ENCODE measurements around the gene HES3.

Gene HES3

GRCh38 chr1:6202256-6202655 is 41.7 kb upstream of the HES3 start:
- DNase-seq (ENCODE audit: extremely low read depth, insufficient read length): no peak
- H3K36me3 ChIP-seq (ENCODE audit: control insufficient read depth, insufficient read depth, low read length): no peaks in the 10 kb centered on the region
- H3K27me3 ChIP-seq (replicated peaks; ENCODE audit: control insufficient read depth, insufficient read depth, low read length): no peaks in the 10 kb centered on the region
- TF ChIP-seq, protein P1, sequence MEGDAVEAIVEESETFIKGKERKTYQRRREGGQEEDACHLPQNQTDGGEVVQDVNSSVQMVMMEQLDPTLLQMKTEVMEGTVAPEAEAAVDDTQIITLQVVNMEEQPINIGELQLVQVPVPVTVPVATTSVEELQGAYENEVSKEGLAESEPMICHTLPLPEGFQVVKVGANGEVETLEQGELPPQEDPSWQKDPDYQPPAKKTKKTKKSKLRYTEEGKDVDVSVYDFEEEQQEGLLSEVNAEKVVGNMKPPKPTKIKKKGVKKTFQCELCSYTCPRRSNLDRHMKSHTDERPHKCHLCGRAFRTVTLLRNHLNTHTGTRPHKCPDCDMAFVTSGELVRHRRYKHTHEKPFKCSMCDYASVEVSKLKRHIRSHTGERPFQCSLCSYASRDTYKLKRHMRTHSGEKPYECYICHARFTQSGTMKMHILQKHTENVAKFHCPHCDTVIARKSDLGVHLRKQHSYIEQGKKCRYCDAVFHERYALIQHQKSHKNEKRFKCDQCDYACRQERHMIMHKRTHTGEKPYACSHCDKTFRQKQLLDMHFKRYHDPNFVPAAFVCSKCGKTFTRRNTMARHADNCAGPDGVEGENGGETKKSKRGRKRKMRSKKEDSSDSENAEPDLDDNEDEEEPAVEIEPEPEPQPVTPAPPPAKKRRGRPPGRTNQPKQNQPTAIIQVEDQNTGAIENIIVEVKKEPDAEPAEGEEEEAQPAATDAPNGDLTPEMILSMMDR (IDR thresholded peaks at IDR 0.05; ENCODE audit: insufficient read depth, low read length, poor library complexity, severe bottlenecking): no peak
- H3K4me3 ChIP-seq (replicated peaks; ENCODE audit: low read depth, low read length): no peak overlapping the region

DNA sequence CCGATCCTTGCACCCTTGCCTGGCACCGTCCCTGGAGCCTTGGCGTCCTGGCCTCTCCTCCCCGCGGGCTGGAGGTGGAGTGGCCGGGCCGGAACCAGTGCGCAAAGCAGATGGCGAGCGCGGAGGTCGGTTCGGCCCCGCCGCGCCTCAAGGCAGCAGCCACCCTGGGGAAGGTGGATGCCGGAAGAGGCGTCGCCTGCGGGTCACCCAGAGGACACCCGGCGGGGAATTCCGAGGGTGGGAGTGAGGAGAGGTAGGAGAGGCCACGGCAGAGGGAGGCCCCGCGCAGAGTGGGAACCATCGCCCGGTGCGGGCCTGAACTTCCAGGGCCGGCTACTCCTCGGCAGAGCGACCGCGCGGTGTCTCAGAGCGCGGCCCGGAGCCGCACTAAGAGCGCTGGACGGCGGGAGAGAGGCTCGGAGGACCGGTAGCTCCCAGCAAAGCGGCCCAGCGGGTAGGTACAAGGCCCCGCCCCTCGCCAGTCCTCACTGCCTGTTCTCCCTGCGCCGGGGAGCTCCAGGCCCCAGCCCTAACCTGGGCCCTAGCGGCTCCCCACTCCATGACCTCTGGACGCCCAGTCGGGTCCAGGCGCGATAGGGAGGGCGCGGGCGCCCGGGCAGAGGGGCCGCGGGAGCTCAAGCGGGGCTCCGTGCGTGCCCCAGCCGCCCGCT is 38.0 kb upstream of the HES3 start, which contains the start of gene RNF207:
Gene RNF207 (plus strand): TSS at position 271 of the 671 bp plus-strand sequence. CDS start 417 bp downstream, outside the sequence.
- peak within 1 kb of the TSS; percentile 87 for H3K4me3 ChIP-seq (replicated peaks; ENCODE audit: low read depth, low read length)
- peak; percentile 85 for DNase-seq (ENCODE audit: extremely low read depth, insufficient read length)
- H3K36me3 ChIP-seq (ENCODE audit: control insufficient read depth, insufficient read depth, low read length): peaks cover 5% of the 10 kb centered on the region
- no peaks in the 10 kb centered on the region for H3K27me3 ChIP-seq (replicated peaks; ENCODE audit: control insufficient read depth, insufficient read depth, low read length)
- TF ChIP-seq, protein P1 (IDR thresholded peaks at IDR 0.05; ENCODE audit: insufficient read depth, low read length, poor library complexity, severe bottlenecking): no peak

- H3K27me3 ChIP-seq (replicated peaks; ENCODE audit: control insufficient read depth, insufficient read depth, low read length): no peaks in the 10 kb centered on the region
- H3K36me3 ChIP-seq (ENCODE audit: control insufficient read depth, insufficient read depth, low read length): peaks cover 5% of the 10 kb centered on the region
- DNase-seq (ENCODE audit: extremely low read depth, insufficient read length): no peak
- peak overlapping the region; percentile 87 for H3K4me3 ChIP-seq (replicated peaks; ENCODE audit: low read depth, low read length)
- TF ChIP-seq, protein P1 (IDR thresholded peaks at IDR 0.05; ENCODE audit: insufficient read depth, low read length, poor library complexity, severe bottlenecking): no peak
These were observed 37.5 kb upstream of the HES3 start for GRCh38 chr1:6206520-6206855.

DNA sequence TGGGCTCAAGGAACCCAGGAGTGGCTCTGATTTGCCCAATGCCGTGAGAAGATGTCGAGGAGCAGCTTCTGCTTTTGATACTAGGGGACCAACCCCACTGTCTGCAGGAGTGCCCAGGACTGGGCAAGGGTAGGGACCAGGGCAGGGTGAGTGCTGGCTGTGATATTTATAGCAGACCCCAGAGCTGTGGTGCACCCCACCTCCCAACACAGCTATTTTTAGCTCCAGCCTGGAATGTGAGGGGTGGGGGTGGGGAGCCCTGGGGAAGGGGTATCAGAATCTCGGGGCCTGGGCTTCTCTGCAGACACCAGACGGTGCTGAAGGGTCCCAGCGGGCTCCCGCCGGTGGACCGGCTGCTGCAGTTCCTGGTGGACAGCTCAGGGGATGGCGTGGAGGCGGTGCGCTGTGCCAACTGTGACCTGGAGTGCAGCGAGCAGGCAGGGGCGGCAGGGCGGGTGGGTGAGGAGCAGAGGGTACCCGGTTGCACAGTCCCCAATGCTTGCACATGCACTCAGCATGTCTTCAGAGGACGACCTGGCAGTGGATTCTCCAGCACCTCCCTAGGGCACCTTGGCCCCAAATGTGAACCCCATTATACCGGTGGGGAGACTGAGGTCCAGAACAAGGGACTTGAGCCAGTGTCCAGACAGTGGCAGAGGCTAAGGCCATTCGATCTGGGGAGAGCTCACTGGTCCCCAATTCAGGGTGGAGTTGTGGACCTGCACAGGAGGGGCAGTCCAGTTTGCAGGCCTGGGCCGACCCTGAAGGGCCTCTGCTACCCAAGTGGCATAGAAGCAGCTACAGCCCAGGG is 36.7 kb upstream of the HES3 start:
- DNase-seq (ENCODE audit: extremely low read depth, insufficient read length): no peak
- peak overlapping the region; percentile 87 for H3K4me3 ChIP-seq (replicated peaks; ENCODE audit: low read depth, low read length)
- no peaks in the 10 kb centered on the region for H3K27me3 ChIP-seq (replicated peaks; ENCODE audit: control insufficient read depth, insufficient read depth, low read length)
- TF ChIP-seq, protein P1 (IDR thresholded peaks at IDR 0.05; ENCODE audit: insufficient read depth, low read length, poor library complexity, severe bottlenecking): no peak
- peaks cover 5% of the 10 kb centered on the region for H3K36me3 ChIP-seq (ENCODE audit: control insufficient read depth, insufficient read depth, low read length)

DNA sequence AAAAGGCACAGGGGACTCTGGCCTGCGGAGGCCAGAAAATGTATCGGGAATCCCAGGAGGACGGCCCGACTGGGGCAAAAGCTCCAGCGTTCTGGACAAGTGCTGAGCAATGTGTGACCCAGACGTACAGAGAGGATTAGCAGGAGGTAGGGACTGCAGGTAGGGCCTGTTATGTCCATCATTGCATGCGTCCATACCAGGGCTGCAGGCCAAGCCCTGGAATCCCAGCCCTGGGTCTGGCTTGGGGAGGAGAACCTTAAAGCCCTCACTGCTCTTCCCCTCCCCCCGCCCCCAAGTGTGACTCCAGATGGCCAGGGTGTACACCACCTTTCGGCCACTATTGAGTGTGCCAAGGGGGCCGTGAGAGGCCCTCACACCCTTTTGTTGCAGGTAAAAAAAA is 36.1 kb upstream of the HES3 start:
- Histone ChIP-seq H3K4me3 (replicated peaks; ENCODE audit: low read depth, low read length) (no peak overlapping the region), H3K27me3 (replicated peaks; ENCODE audit: control insufficient read depth, insufficient read depth, low read length) (no peaks in the 10 kb centered on the region), H3K36me3 (ENCODE audit: control insufficient read depth, insufficient read depth, low read length) (peaks cover 5% of the 10 kb centered on the region)
- DNase-seq (ENCODE audit: extremely low read depth, insufficient read length): no peak
- TF ChIP-seq, protein P1 (IDR thresholded peaks at IDR 0.05; ENCODE audit: insufficient read depth, low read length, poor library complexity, severe bottlenecking): no peak

Data from GM06990 (cell line).